ENCODE data around the gene CSTPP1. TPM values are rescaled to one million over a fixed set of nuclear protein-coding genes. Genes with fewer than 3 reads are reported as not detected.

CSTPP1 gene
- total RNA-seq, 1 experiment from 2014 or later: 88.3 TPM

GRCh38 chr11:46902694-46903093 lies 33.9 kb upstream of the CSTPP1 start:
- no peaks in the 10 kb centered on the region for H3K9me3 ChIP-seq (ENCODE audit: insufficient read depth, low read depth)
- no TSS peak for BruUV-seq (replicated peaks)
- H3F3A ChIP-seq (ENCODE audit: insufficient read depth, low read depth): peaks cover 22% of the 10 kb centered on the region
- H3K36me3 ChIP-seq (ENCODE audit: low read depth): no peaks in the 10 kb centered on the region
- DNase-seq: no peak
- H2AFZ ChIP-seq: no peak overlapping the region
- H3K9me2 ChIP-seq (ENCODE audit: insufficient read depth): no peaks in the 10 kb centered on the region
- ChIA-PET POLR2A (ENCODE audit: unreplicated experiment) (no interaction called here), CTCF (interaction anchor here (0.7 kb wide), 1 partner anchor 260 kb away, joined by 3 read pairs; no protein-coding TSS in a partner anchor)
- H3K4me1 ChIP-seq (replicated peaks; ENCODE audit: insufficient read depth): peaks cover 37% of the 10 kb centered on the region
- no peaks in the 10 kb centered on the region for H3K79me2 ChIP-seq (ENCODE audit: low read depth)
- H3K4me2 ChIP-seq: no peak overlapping the region
- no peak overlapping the region for H3K27ac ChIP-seq
- H3K27me3 ChIP-seq (ENCODE audit: insufficient read depth, low read depth): no peaks in the 10 kb centered on the region
- intact Hi-C loops (cut with micrococcal nuclease; ENCODE audit: unreplicated experiment): no loop called here
- TF ChIP-seq CTCF (conservative IDR thresholded peaks at IDR 0.05) (no peak), EZH2 (IDR thresholded peaks at IDR 0.05; ENCODE audit: low read depth) (no peak)
- no peaks in the 10 kb centered on the region for H4K20me1 ChIP-seq (ENCODE audit: insufficient read depth)
- no peak overlapping the region for H3K4me3 ChIP-seq

GRCh38 chr11:46903846-46904245 lies 32.7 kb upstream of the CSTPP1 start:
- Histone ChIP-seq H3K27me3 (ENCODE audit: insufficient read depth, low read depth) (no peaks in the 10 kb centered on the region), H3K4me2 (no peak overlapping the region), H3F3A (ENCODE audit: insufficient read depth, low read depth) (peaks cover 16% of the 10 kb centered on the region), H4K20me1 (ENCODE audit: insufficient read depth) (no peaks in the 10 kb centered on the region), H3K9me2 (ENCODE audit: insufficient read depth) (no peaks in the 10 kb centered on the region), H3K4me3 (no peak overlapping the region), H2AFZ (no peak overlapping the region), H3K9me3 (ENCODE audit: insufficient read depth, low read depth) (no peaks in the 10 kb centered on the region), H3K4me1 (replicated peaks; ENCODE audit: insufficient read depth) (peaks cover 28% of the 10 kb centered on the region), H3K79me2 (ENCODE audit: low read depth) (no peaks in the 10 kb centered on the region), H3K36me3 (ENCODE audit: low read depth) (no peaks in the 10 kb centered on the region), H3K27ac (no peak overlapping the region)
- intact Hi-C loops (cut with micrococcal nuclease; ENCODE audit: unreplicated experiment): no loop called here
- POLR2A ChIA-PET (ENCODE audit: unreplicated experiment): interaction anchor here (0.6 kb wide), 1 partner anchor 345 kb away, joined by 6 read pairs; no protein-coding TSS in a partner anchor
- BruUV-seq (replicated peaks): no TSS peak
- TF ChIP-seq CTCF (conservative IDR thresholded peaks at IDR 0.05): no peak
- no peak for DNase-seq
- CTCF ChIA-PET: no interaction called here

- no peak for DNase-seq
- H3K4me1 ChIP-seq (replicated peaks; ENCODE audit: insufficient read depth): peaks cover 9% of the 10 kb centered on the region
- BruUV-seq (replicated peaks): no TSS peak
- no peaks in the 10 kb centered on the region for H3K79me2 ChIP-seq (ENCODE audit: low read depth)
- H4K20me1 ChIP-seq (ENCODE audit: insufficient read depth): no peaks in the 10 kb centered on the region
- no peaks in the 10 kb centered on the region for H3K27me3 ChIP-seq (ENCODE audit: insufficient read depth, low read depth)
- POLR2A ChIA-PET (ENCODE audit: unreplicated experiment): no interaction called here
- H2AFZ ChIP-seq: no peak overlapping the region
- intact Hi-C loops (cut with micrococcal nuclease; ENCODE audit: unreplicated experiment): no loop called here
- H3K27ac ChIP-seq: no peak overlapping the region
- no peak overlapping the region for H3K4me3 ChIP-seq
- CTCF ChIA-PET: interaction anchor here (0.5 kb wide), 1 partner anchor 53 kb away, joined by 8 read pairs; no protein-coding TSS in a partner anchor
- H3K9me3 ChIP-seq (ENCODE audit: insufficient read depth, low read depth): no peaks in the 10 kb centered on the region
- peaks cover 7% of the 10 kb centered on the region; the same call in 1 of the 2 replicates for H3F3A ChIP-seq (ENCODE audit: insufficient read depth, low read depth)
- TF ChIP-seq EZH2 (IDR thresholded peaks at IDR 0.05; ENCODE audit: low read depth) (no peak), CTCF (conservative IDR thresholded peaks at IDR 0.05) (no peak)
- H3K36me3 ChIP-seq (ENCODE audit: low read depth): no peaks in the 10 kb centered on the region
- H3K4me2 ChIP-seq: no peak overlapping the region
- no peaks in the 10 kb centered on the region for H3K9me2 ChIP-seq (ENCODE audit: insufficient read depth)
Measured at GRCh38 chr11:46905806-46906205, 30.8 kb upstream of the CSTPP1 start.
